Activated T-helper 17 cell treated with anti-CD3 and anti-CD28 coated beads, Interleukin-2, amount 50 U/mL, for 72 hours (primary cell): ENCODE data around the gene EML3. TPM values are rescaled to one million over a fixed set of nuclear protein-coding genes. Genes with fewer than 3 reads are reported as not detected.
A peak's percentile ranks its signal among the peaks of the same experiment; 100 is the strongest.
"Not testable (repeated sequence)": the region's sequence is repeated elsewhere in the genome, so short reads cannot be mapped to it uniquely, and the experiment has no call there.

Source experiments
- ATAC-seq: fragments of 150-1000 bp; cut with Tn5 transposase; replicated peaks from 2 replicates; pipeline ENCODE4 v1.10.0; 2021; ENCODE audit warnings: mild to moderate bottlenecking, moderate library complexity
- H3K27ac Mint-ChIP-seq: one replicate; pipeline ENCODE4 v1.8.0; 2022; ENCODE audit warnings: mixed read lengths
- H3K27me3 Mint-ChIP-seq: one replicate; pipeline ENCODE4 v1.8.0; 2022; ENCODE audit warnings: mixed read lengths
- H3K36me3 Mint-ChIP-seq: one replicate; pipeline ENCODE4 v1.8.0; 2022; ENCODE audit warnings: low read depth, mild to moderate bottlenecking, mixed read lengths
- H3K4me1 Mint-ChIP-seq: one replicate; pipeline ENCODE4 v1.8.0; 2022; ENCODE audit warnings: mixed read lengths
- H3K4me3 Mint-ChIP-seq: one replicate; pipeline ENCODE4 v1.8.0; 2022; ENCODE audit warnings: mild to moderate bottlenecking, mixed read lengths
- H3K9me3 Mint-ChIP-seq: one replicate; pipeline ENCODE4 v1.8.0; 2022; ENCODE audit warnings: mixed read lengths
- total RNA-seq, 2 donors: library from RNA; stranded (reverse); gene quantifications; one replicate each; pipeline ENCODE4 v1.2.3, GENCODE V29; 2022

Gene EML3
- total RNA-seq, 2 donors from 2014 or later, result 122 to 130 TPM

DNA sequence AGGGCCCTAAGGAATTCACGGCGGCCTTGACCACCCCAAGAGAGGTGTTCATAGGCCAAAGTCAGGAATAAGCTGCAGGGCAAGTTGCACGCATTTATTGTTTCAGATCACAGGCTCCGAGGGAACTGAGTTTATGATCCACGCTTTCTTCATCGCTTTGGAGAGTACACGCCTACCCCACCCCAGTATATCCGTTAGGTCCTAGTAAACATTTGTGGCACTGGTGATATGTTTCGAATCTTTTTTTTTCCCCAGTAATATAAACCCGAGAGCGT is 33.0 kb upstream of the EML3 start:
- ATAC-seq, result peak; percentile 1
- Mint-ChIP-seq H3K4me3 (peak overlapping the region; percentile 100), H3K36me3 (peaks cover 59% of the 10 kb centered on the region), H3K4me1 (peaks cover 5% of the 10 kb centered on the region), H3K27ac (peak overlapping the region; percentile 97), H3K27me3 (no peaks in the 10 kb centered on the region), H3K9me3 (no peaks in the 10 kb centered on the region)

GRCh38 chr11:62644220-62644619 is 31.6 kb upstream of the EML3 start:
- Mint-ChIP-seq H3K4me3 (peak overlapping the region; percentile 100), H3K36me3 (peaks cover 63% of the 10 kb centered on the region), H3K9me3 (no peaks in the 10 kb centered on the region), H3K27me3 (no peaks in the 10 kb centered on the region), H3K4me1 (peaks cover 11% of the 10 kb centered on the region), H3K27ac (no peak overlapping the region)
- ATAC-seq, result no peak

DNA sequence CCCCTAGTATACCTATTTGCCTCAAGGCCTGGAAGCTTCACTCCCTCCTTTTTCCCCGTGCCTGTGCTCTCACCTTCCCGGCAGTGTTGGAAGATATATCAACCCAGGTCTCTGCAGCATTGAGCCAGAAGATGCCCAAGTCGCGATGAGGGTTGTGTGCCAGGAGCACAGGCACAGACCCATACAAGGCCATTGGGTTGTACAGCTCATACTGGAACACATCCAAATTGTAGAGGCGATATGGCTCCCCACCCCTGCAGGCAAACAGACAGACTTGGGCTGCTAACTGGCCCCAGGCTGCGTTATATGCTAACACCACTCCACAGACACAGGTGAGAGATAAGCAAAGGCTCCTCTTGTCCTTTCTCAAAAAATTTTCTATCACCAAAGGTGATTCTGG is 19.9 kb upstream of the EML3 start:
- H3K4me1 Mint-ChIP-seq, result peaks cover 5% of the 10 kb centered on the region
- no peaks in the 10 kb centered on the region for H3K9me3 Mint-ChIP-seq
- H3K27me3 Mint-ChIP-seq, result no peaks in the 10 kb centered on the region
- no peak overlapping the region for H3K4me3 Mint-ChIP-seq
- H3K36me3 Mint-ChIP-seq, result peaks cover 100% of the 10 kb centered on the region
- peak overlapping the region; percentile 57 for H3K27ac Mint-ChIP-seq
- no peak for ATAC-seq

- no peak overlapping the region for H3K27ac Mint-ChIP-seq
- peaks cover 84% of the 10 kb centered on the region for H3K36me3 Mint-ChIP-seq
- no peak for ATAC-seq
- no peaks in the 10 kb centered on the region for H3K9me3 Mint-ChIP-seq
- no peaks in the 10 kb centered on the region for H3K27me3 Mint-ChIP-seq
- no peak overlapping the region for H3K4me3 Mint-ChIP-seq
- H3K4me1 Mint-ChIP-seq, result no peaks in the 10 kb centered on the region
These were observed 15.1 kb upstream of the EML3 start for GRCh38 chr11:62627713-62628112.

DNA sequence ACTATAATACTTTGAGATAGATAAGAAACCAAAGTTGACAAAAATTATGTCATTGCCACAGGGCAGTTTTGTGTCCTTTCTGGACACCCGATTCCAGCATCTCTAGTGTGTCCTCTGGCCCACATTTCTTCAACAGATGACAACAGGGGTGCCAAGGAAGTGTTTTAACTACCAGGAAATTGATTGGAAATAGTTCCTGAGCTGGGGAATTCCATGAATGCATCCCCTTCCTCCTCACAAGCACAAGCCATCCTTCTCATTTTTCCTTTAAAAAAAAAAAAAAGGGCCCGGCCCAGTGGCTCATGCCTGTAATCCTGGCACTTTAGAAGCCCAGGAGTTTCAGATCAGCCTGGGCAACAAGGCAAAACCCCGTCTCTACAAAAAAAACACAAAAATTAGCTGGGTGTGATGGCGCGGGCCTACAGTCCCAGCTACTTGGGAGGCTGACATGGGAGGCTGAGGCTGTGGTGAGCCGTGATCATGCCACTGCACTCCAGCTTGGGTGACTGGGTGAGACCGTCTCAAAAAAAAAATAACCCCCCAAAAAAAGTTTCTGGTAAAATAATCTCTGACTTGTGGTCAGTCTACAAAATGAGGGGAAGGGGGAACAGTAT is 10.0 kb upstream of the EML3 start:
- no peaks in the 10 kb centered on the region for H3K4me1 Mint-ChIP-seq
- H3K9me3 Mint-ChIP-seq, result no peaks in the 10 kb centered on the region
- H3K36me3 Mint-ChIP-seq, result peaks cover 80% of the 10 kb centered on the region
- H3K27me3 Mint-ChIP-seq, result no peaks in the 10 kb centered on the region
- ATAC-seq, result no peak
- peak overlapping the region; percentile 91 for H3K27ac Mint-ChIP-seq
- H3K4me3 Mint-ChIP-seq, result peak overlapping the region; percentile 97

DNA sequence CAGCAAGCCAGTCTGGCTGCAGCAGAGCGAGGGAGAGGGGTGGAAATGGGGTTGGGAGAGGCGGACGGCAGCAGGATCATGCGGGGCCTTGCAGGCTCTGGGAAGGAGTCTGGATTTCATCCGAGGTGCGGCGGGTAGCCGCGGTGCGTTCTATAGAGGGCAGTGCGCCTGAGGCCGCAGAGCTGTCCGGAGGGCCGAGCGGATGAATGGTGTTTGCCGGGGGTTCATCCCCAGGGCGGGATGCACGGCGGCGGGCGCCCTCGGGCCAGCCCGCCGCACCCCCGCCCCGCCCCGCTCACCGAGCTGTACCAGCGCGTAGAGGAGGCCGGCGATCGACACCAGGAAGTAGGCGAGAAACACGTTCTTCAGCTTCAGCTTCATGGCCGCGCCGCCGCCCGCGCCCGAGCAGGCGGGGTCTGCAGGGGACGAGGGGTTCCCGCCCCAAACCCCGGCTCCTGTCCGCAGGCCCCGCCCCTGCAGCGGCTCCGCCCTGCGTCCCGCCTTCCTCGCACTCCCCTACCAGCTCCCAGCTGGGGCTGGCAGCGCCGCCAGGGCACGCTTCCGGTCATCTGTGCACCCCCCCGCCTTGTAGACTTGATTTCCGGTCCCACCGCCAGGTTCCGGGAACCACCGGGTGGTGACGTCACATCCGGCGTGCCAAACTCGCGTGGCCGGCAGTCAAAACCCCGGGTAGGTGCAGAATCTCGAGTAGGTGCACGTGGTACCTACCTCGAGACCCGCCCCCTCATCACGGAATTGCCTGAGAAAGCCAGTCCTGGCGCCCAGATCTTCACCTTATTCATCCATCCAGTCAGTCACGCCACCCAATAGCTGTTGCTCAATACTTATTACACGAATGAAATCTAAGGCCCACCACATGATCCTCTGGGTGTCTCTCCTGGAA is 9.2 kb upstream of the EML3 start, which contains the start of gene B3GAT3:
B3GAT3 (minus strand) TSS at position 420 of the 904 bp plus-strand sequence; CDS start at position 381, 39 bp downstream.
- H3K36me3 Mint-ChIP-seq, result peaks cover 80% of the 10 kb centered on the region
- no peaks in the 10 kb centered on the region for H3K27me3 Mint-ChIP-seq

GRCh38 chr11:62621027-62621566 is 8.5 kb upstream of the EML3 start:
- Mint-ChIP-seq H3K4me3 (peak overlapping the region; percentile 97), H3K4me1 (no peaks in the 10 kb centered on the region), H3K27ac (peak overlapping the region; percentile 91)

More for the DNA sequence above, 9.2 kb upstream of the EML3 start, which contains the start of gene B3GAT3:
- peak within 1 kb of the TSS; percentile 97 for H3K4me3 Mint-ChIP-seq
- no peaks in the 10 kb centered on the region for H3K4me1 Mint-ChIP-seq
- no peaks in the 10 kb centered on the region for H3K9me3 Mint-ChIP-seq
- peak within 1 kb of the TSS; percentile 91 for H3K27ac Mint-ChIP-seq
- ATAC-seq, result peak; percentile 96

DNA sequence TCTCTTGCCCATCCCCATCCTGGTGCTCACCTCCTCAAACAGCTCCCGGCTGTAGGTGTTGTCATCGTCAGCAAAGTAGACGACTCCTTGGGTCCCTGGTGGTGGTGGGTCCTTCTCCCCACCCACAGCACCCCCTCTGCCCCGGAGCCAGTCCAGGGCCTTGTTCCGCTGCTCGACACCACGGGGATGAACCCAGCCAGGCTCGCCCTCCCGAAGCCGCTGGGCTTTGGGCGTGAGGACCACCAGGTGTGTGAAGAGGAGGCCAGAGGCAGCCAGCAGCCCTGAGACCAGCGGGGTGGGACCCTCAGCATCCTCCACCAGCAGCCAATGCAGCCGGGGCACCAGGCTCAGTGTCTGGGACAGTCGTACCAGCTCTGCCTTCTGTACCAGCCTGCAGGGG is 4.4 kb upstream of the EML3 start:
- H3K4me3 Mint-ChIP-seq, result not testable (repeated sequence)

More at GRCh38 chr11:62621027-62621566, 8.5 kb upstream of the EML3 start:
- H3K9me3 Mint-ChIP-seq, result no peaks in the 10 kb centered on the region
- peaks cover 81% of the 10 kb centered on the region for H3K36me3 Mint-ChIP-seq
- no peaks in the 10 kb centered on the region for H3K27me3 Mint-ChIP-seq
- no peak for ATAC-seq

DNA sequence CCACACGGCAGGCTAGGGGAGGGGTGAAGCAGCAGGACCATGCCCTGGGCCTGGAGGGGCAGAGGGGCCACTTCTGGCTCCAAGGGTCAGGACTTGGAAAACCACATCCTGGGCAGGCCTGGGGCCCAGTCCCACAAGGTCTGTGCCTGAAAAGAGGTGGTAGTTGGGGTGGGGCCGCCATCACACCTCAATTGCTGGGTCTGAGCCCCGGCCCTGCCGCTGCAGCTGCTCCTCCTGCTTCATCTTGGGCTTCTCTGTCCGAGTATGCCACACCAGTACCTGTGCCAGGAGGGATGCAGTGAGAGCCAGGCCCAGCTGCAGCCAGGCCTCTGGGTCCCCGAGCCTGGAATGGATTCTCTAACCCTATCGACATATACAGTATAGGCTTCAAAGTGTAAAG is 2.9 kb upstream of the EML3 start:
- Mint-ChIP-seq H3K36me3 (peaks cover 79% of the 10 kb centered on the region), H3K27ac (no peak overlapping the region), H3K4me3 (no peak overlapping the region), H3K4me1 (peaks cover 12% of the 10 kb centered on the region), H3K9me3 (no peaks in the 10 kb centered on the region), H3K27me3 (no peaks in the 10 kb centered on the region)
- ATAC-seq, result no peak

More for the DNA sequence above, 4.4 kb upstream of the EML3 start:
- H3K9me3 Mint-ChIP-seq, H3K27me3 Mint-ChIP-seq, H3K4me1 Mint-ChIP-seq, H3K27ac Mint-ChIP-seq, ATAC-seq: not testable (repeated sequence)
- H3K36me3 Mint-ChIP-seq, result peaks cover 78% of the 10 kb centered on the region

GRCh38 chr11:62614275-62614674 is 1.7 kb upstream of the EML3 start:
- ATAC-seq, result peak; percentile 36

GRCh38 chr11:62613291-62613778 is 760 bp upstream of the EML3 start:
- peak overlapping the region; percentile 73 for H3K4me3 Mint-ChIP-seq
- no peaks in the 10 kb centered on the region for H3K9me3 Mint-ChIP-seq
- H3K27me3 Mint-ChIP-seq, result no peaks in the 10 kb centered on the region
- H3K27ac Mint-ChIP-seq, result peak overlapping the region; percentile 87
- peaks cover 23% of the 10 kb centered on the region for H3K4me1 Mint-ChIP-seq
- H3K36me3 Mint-ChIP-seq, result peaks cover 77% of the 10 kb centered on the region
- no peak for ATAC-seq

More at GRCh38 chr11:62614275-62614674, 1.7 kb upstream of the EML3 start:
- H3K9me3 Mint-ChIP-seq, result no peaks in the 10 kb centered on the region
- peaks cover 79% of the 10 kb centered on the region for H3K36me3 Mint-ChIP-seq
- H3K27ac Mint-ChIP-seq, result peak overlapping the region; percentile 87
- H3K4me1 Mint-ChIP-seq, result peaks cover 18% of the 10 kb centered on the region
- H3K4me3 Mint-ChIP-seq, result peak overlapping the region; percentile 73
- H3K27me3 Mint-ChIP-seq, result no peaks in the 10 kb centered on the region

GRCh38 chr11:62611705-62612365 is 740 bp downstream of the EML3 start:
- peaks cover 75% of the 10 kb centered on the region for H3K36me3 Mint-ChIP-seq

GRCh38 chr11:62610814-62611704 is 1.5 kb downstream of the EML3 start:
- Mint-ChIP-seq H3K9me3 (no peaks in the 10 kb centered on the region), H3K27ac (peak overlapping the region; percentile 94), H3K4me1 (peaks cover 30% of the 10 kb centered on the region), H3K27me3 (no peaks in the 10 kb centered on the region), H3K4me3 (peak overlapping the region; percentile 93), H3K36me3 (peaks cover 75% of the 10 kb centered on the region)
- no peak for ATAC-seq

More at GRCh38 chr11:62611705-62612365, 740 bp downstream of the EML3 start:
- H3K27me3 Mint-ChIP-seq, result no peaks in the 10 kb centered on the region
- H3K4me1 Mint-ChIP-seq, result peaks cover 30% of the 10 kb centered on the region
- peak overlapping the region; percentile 94 for H3K27ac Mint-ChIP-seq
- peak overlapping the region; percentile 93 for H3K4me3 Mint-ChIP-seq
- peak; percentile 52 for ATAC-seq
- no peaks in the 10 kb centered on the region for H3K9me3 Mint-ChIP-seq
